ENCODE data around the gene GALNT18.

DNA sequence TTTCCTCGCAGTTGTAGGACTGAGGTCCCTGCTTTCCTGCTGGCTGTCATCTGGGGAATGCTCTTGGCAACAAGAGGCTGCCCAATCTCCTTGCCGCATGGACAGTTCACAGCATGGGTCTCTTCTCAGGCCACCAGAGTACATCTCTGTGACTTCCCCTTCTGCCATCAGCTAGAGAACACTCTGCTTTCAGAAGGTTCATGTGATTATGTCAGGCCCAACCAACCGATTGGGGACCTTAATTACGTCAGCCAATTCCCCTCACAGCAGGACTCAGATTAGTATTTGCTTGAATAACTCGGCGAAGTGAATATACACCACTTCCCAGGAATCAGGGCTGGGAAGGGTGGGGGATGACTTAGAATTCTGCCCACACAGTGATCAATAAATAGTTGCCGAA is 206.8 kb downstream of the GALNT18 start:
- TF ChIP-seq, protein P1, sequence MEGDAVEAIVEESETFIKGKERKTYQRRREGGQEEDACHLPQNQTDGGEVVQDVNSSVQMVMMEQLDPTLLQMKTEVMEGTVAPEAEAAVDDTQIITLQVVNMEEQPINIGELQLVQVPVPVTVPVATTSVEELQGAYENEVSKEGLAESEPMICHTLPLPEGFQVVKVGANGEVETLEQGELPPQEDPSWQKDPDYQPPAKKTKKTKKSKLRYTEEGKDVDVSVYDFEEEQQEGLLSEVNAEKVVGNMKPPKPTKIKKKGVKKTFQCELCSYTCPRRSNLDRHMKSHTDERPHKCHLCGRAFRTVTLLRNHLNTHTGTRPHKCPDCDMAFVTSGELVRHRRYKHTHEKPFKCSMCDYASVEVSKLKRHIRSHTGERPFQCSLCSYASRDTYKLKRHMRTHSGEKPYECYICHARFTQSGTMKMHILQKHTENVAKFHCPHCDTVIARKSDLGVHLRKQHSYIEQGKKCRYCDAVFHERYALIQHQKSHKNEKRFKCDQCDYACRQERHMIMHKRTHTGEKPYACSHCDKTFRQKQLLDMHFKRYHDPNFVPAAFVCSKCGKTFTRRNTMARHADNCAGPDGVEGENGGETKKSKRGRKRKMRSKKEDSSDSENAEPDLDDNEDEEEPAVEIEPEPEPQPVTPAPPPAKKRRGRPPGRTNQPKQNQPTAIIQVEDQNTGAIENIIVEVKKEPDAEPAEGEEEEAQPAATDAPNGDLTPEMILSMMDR (IDR thresholded peaks at IDR 0.05), result no peak
- TF ChIP-seq POLR2A (IDR thresholded peaks at IDR 0.05), result no peak
